ENCODE results near the gene FHIT. TPM values are rescaled to one million over a fixed set of nuclear protein-coding genes. Genes with fewer than 3 reads are reported as not detected.

The FHIT gene
- total and polyA plus RNA-seq, 10 of the 15 experiments (the other 5 are each of a cell fraction or from before 2014, with no cell fraction given), result 4.2 to 14.9 (median 9.4) TPM

DNA sequence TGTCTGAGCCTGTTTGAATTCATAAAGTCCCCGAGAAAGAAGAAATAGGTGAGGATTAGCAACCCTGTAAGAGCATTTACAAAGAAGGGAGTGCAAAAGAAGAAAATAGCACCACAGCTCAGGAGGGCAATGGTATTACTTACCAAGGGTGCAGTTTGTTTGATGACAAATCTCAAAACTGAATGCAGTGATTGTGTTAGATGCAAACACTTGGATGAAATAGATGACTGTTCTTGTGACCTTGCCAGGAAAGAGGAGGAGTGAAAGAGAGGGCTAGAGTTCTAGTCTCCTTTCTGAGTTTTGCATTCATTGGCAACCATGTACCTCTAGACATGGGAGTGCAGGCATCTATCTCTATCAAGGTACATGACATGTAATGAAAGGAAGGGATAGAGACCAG lies 1170.6 kb downstream of the FHIT start:
- ChIA-PET POLR2A (no interaction called here), RAD21 (ENCODE audit: unreplicated experiment) (interaction anchor here (0.7 kb wide), 1 partner anchor 1405 kb away, joined by 3 read pairs; no protein-coding TSS in a partner anchor), SMC1A (ENCODE audit: uncharacterized antibody, unreplicated experiment) (no interaction called here), CTCF (interaction anchor here (2.2 kb wide), 1 partner anchor 16 kb away, joined by 6 read pairs; no protein-coding TSS in a partner anchor)
- Histone ChIP-seq H3K4me1 (ENCODE audit: control insufficient read depth, insufficient read depth, low read length) (peaks cover 13% of the 10 kb centered on the region), H3K79me2 (ENCODE audit: control insufficient read depth, insufficient read depth, low read length) (no peaks in the 10 kb centered on the region), H3K9me3 (replicated peaks; ENCODE audit: control insufficient read depth, insufficient read depth, low read length) (no peaks in the 10 kb centered on the region; the same call in 2 of the 3 replicates), H3K4me2 (ENCODE audit: control insufficient read depth, insufficient read depth) (no peak overlapping the region), H3K27ac (ENCODE audit: control insufficient read depth, insufficient read depth) (no peak overlapping the region), H3K9ac (ENCODE audit: control insufficient read depth, insufficient read depth, low read length) (no peak overlapping the region), H3K36me3 (ENCODE audit: control insufficient read depth in 2 of 2, insufficient read depth in 2 of 2, low read length in 1 of 2) (no peaks in the 10 kb centered on the region), H4K20me1 (ENCODE audit: control insufficient read depth, insufficient read depth) (no peaks in the 10 kb centered on the region), H3K4me3 (no peak overlapping the region), H3K27me3 (replicated peaks in 1 of 2; ENCODE audit: control insufficient read depth in 2 of 2, insufficient read depth in 2 of 2, low read length in 1 of 2) (no peaks in the 10 kb centered on the region), H2AFZ (ENCODE audit: control insufficient read depth, low read depth, low read length) (no peak overlapping the region)
- WGBS (ENCODE audit: insufficient coverage, insufficient replicate concordance, low lambda C conversion rate, missing lambda C conversion rate), result 0% methylated on average over 1 of the region's 1 CpG
- DNase-seq (ENCODE audit: low read depth, low spot score), result no peak
- intact Hi-C loops (cut with micrococcal nuclease; ENCODE audit: unreplicated experiment) (no loop called here), in situ Hi-C loops (cut with MboI) (no loop called here)
- no TSS peak for BruUV-seq (replicated peaks)
- peak; percentile 62 for ATAC-seq
- FAIRE-seq, result no peak
- no peak for TF ChIP-seq MTA2 (IDR thresholded peaks at IDR 0.05; ENCODE audit: low read depth)
- no peak for TF ChIP-seq ZBTB4 (CRISPR knock-in tag; IDR thresholded peaks at IDR 0.05)
- TF ChIP-seq, protein P1, sequence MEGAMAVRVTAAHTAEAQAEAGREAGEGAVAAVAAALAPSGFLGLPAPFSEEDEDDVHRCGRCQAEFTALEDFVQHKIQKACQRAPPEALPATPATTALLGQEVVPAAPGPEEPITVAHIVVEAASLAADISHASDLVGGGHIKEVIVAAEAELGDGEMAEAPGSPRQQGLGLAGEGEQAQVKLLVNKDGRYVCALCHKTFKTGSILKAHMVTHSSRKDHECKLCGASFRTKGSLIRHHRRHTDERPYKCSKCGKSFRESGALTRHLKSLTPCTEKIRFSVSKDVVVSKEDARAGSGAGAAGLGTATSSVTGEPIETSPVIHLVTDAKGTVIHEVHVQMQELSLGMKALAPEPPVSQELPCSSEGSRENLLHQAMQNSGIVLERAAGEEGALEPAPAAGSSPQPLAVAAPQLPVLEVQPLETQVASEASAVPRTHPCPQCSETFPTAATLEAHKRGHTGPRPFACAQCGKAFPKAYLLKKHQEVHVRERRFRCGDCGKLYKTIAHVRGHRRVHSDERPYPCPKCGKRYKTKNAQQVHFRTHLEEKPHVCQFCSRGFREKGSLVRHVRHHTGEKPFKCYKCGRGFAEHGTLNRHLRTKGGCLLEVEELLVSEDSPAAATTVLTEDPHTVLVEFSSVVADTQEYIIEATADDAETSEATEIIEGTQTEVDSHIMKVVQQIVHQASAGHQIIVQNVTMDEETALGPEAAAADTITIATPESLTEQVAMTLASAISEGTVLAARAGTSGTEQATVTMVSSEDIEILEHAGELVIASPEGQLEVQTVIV (IDR thresholded peaks at IDR 0.05; ENCODE audit: borderline replicate concordance, partially characterized antibody), result no peak
- no peak for TF ChIP-seq ZNF207 (IDR thresholded peaks at IDR 0.05; ENCODE audit: borderline replicate concordance)
- no peak for TF ChIP-seq NKRF (conservative IDR thresholded peaks at IDR 0.05)
- no peak for TF ChIP-seq CHD1 (IDR thresholded peaks at IDR 0.05; ENCODE audit: low read depth, low read length)
- no peak for TF ChIP-seq SMC3 (IDR thresholded peaks at IDR 0.05; ENCODE audit: borderline replicate concordance, low read length)
- TF ChIP-seq, protein P2, sequence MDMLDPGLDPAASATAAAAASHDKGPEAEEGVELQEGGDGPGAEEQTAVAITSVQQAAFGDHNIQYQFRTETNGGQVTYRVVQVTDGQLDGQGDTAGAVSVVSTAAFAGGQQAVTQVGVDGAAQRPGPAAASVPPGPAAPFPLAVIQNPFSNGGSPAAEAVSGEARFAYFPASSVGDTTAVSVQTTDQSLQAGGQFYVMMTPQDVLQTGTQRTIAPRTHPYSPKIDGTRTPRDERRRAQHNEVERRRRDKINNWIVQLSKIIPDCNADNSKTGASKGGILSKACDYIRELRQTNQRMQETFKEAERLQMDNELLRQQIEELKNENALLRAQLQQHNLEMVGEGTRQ (IDR thresholded peaks at IDR 0.05; ENCODE audit: borderline replicate concordance, low read depth, low read length), result no peak
- TF ChIP-seq HDAC2 (IDR thresholded peaks at IDR 0.05), result no peak
- TF ChIP-seq BRCA1 (IDR thresholded peaks at IDR 0.05; ENCODE audit: low read depth, low read length), result no peak
- TF ChIP-seq, protein P3, sequence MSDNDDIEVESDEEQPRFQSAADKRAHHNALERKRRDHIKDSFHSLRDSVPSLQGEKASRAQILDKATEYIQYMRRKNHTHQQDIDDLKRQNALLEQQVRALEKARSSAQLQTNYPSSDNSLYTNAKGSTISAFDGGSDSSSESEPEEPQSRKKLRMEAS (IDR thresholded peaks at IDR 0.05; ENCODE audit: low read depth, low read length), result no peak
- TF ChIP-seq ZNF24 (IDR thresholded peaks at IDR 0.05), result no peak
- no peak for TF ChIP-seq IRF3 (IDR thresholded peaks at IDR 0.05)
- no peak for TF ChIP-seq FOXM1 (IDR thresholded peaks at IDR 0.05; ENCODE audit: low read depth, low read length)
- no peak for TF ChIP-seq JUNB (IDR thresholded peaks at IDR 0.05)
- TF ChIP-seq HCFC1 (IDR thresholded peaks at IDR 0.05; ENCODE audit: low read length), result no peak
